Smooth muscle cell (in vitro differentiated cells): ENCODE results near the gene HYDIN. TPM values are rescaled to one million over a fixed set of nuclear protein-coding genes. Genes with fewer than 3 reads are reported as not detected.

Experiments used
- DNase-seq: peaks from one replicate; lab custom pipeline; 2025; ENCODE audit not compliant: unreplicated experiment; lab: John Stamatoyannopoulos, UW
- H2AFZ ChIP-seq: fragments of 200-600 bp; sonication (generic); 2 replicates; pipeline ENCODE4 v1.6.0; 2016; ENCODE audit warnings: antibody characterized with exemption, low read depth, mild to moderate bottlenecking
- H3F3A ChIP-seq: fragments of 200-600 bp; sonication (generic); 2 replicates; pipeline ENCODE4 v1.6.0; 2017; ENCODE audit warnings: antibody characterized with exemption, low read depth
- H3K27ac ChIP-seq: fragments of 200-600 bp; sonication (generic); 2 replicates; pipeline ENCODE4 v1.5.1; 2016; ENCODE audit warnings: low read depth, mild to moderate bottlenecking
- H3K27me3 ChIP-seq: fragments of 200-600 bp; sonication (generic); 2 replicates; pipeline ENCODE4 v1.6.1; 2016; ENCODE audit warnings: low read depth, mild to moderate bottlenecking
- H3K36me3 ChIP-seq: fragments of 200-600 bp; sonication (generic); 2 replicates; pipeline ENCODE4 v1.5.1; 2016; ENCODE audit warnings: low read depth
- H3K4me1 ChIP-seq: fragments of 200-600 bp; sonication (generic); 2 replicates; pipeline ENCODE4 v1.5.1; 2016; ENCODE audit warnings: low read depth
- H3K4me2 ChIP-seq: fragments of 200-600 bp; sonication (generic); 2 replicates; pipeline ENCODE4 v1.6.0; 2016; ENCODE audit warnings: mild to moderate bottlenecking
- H3K4me3 ChIP-seq: fragments of 200-600 bp; sonication (generic); 2 replicates; pipeline ENCODE4 v1.5.1; 2016; ENCODE audit warnings: mild to moderate bottlenecking
- H3K79me2 ChIP-seq: fragments of 200-600 bp; sonication (generic); 2 replicates; pipeline ENCODE4 v1.6.0; 2016; ENCODE audit warnings: low read depth, mild to moderate bottlenecking
- H3K9ac ChIP-seq: fragments of 200-600 bp; sonication (generic); 2 replicates; pipeline ENCODE4 v1.6.0; 2016; ENCODE audit warnings: low read depth
- H3K9me3 ChIP-seq: fragments of 200-600 bp; sonication (generic); replicated peaks from 2 replicates; pipeline ENCODE4 v1.5.1; 2016; ENCODE audit warnings: low read depth
- H4K20me1 ChIP-seq: fragments of 200-600 bp; sonication (generic); 2 replicates; pipeline ENCODE4 v1.6.0; 2016; ENCODE audit warnings: low read depth
- WGBS: methylation state at CpG from one replicate; pipeline ENCODE4 v1.1.7; 2016; ENCODE audit warnings: low lambda C conversion rate; 5-methylcytosine and 5-hydroxymethylcytosine counted together
- polyA plus RNA-seq: library from polyadenylated mRNA; unstranded; fragments of >200 nt; fragmentation: Nextera tagmentation; extraction: Ambion mirVana; gene quantifications from 2 replicates; pipeline ENCODE4 v1.2.1, GENCODE V29; 2016
- total RNA-seq: library from RNA; depleted of rRNA; stranded (reverse); fragments of >200 nt; gene quantifications from 2 replicates; pipeline ENCODE4 v1.2.3, GENCODE V29; 2014
- TF ChIP-seq, protein P1 (sequence below): fragments of 200-600 bp; sonication (generic); IDR thresholded peaks from 2 replicates; pipeline ENCODE4 v1.5.1; 2017; ENCODE audit warnings: borderline replicate concordance, mild to moderate bottlenecking, antibody characterized with exemption; ENCODE audit not compliant: insufficient read depth, poor library complexity, severe bottlenecking

Gene HYDIN
- total and polyA plus RNA-seq, 2 experiments from 2014 or later: 0.41 to 0.45 TPM

DNA sequence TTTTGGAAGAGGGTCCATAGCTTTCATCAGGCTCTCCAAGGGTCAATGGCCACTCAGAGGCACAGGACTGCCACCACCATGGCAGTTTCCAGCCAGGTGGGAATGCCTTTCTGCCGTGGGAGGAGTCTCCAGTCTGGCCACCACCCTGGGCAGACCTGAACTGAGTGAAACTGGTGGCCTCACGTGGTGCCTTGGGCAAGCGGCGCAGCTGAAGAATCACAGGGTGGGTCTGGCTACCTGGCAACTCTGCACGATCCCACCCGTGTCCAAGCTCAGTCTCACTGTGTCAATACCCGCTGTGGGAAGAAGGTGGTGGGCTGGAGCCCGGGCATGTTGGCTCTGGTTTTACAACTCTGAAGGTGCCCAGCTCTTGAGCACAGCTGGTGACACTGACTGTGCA lies 461.4 kb downstream of the HYDIN start:
- Histone ChIP-seq H3F3A (no peaks in the 10 kb centered on the region), H3K36me3 (no peaks in the 10 kb centered on the region), H3K9ac (no peak overlapping the region), H3K79me2 (no peaks in the 10 kb centered on the region), H3K4me1 (no peaks in the 10 kb centered on the region), H3K27ac (no peak overlapping the region), H3K27me3 (no peaks in the 10 kb centered on the region), H4K20me1 (no peaks in the 10 kb centered on the region), H3K4me2 (no peak overlapping the region), H3K9me3 (no peaks in the 10 kb centered on the region), H2AFZ (no peak overlapping the region), H3K4me3 (no peak overlapping the region)
- WGBS: 97% methylated on average over 8 of the region's 8 CpGs
- TF ChIP-seq, protein P1, sequence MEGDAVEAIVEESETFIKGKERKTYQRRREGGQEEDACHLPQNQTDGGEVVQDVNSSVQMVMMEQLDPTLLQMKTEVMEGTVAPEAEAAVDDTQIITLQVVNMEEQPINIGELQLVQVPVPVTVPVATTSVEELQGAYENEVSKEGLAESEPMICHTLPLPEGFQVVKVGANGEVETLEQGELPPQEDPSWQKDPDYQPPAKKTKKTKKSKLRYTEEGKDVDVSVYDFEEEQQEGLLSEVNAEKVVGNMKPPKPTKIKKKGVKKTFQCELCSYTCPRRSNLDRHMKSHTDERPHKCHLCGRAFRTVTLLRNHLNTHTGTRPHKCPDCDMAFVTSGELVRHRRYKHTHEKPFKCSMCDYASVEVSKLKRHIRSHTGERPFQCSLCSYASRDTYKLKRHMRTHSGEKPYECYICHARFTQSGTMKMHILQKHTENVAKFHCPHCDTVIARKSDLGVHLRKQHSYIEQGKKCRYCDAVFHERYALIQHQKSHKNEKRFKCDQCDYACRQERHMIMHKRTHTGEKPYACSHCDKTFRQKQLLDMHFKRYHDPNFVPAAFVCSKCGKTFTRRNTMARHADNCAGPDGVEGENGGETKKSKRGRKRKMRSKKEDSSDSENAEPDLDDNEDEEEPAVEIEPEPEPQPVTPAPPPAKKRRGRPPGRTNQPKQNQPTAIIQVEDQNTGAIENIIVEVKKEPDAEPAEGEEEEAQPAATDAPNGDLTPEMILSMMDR: no peak
- no peak for DNase-seq

DNA sequence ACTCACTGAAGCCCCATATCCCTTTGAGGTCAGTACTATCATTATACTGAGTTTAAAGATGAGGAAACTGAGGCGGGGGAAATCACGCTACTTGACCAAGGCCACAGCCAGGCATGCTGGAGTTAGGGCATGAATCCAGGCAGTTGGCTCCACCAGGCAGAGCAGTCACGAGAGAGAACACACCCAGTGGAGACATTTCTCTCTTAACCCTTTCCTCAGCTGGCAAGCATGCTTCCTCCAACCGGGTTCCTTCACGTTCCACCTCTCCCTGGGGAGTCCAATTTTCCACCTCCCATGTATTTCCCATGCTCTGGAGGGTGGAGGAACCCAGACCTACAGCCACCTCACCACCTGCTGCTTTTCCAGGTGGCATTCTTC lies 462.3 kb downstream of the HYDIN start:
- no peak for DNase-seq
- H2AFZ ChIP-seq: no peak overlapping the region

DNA sequence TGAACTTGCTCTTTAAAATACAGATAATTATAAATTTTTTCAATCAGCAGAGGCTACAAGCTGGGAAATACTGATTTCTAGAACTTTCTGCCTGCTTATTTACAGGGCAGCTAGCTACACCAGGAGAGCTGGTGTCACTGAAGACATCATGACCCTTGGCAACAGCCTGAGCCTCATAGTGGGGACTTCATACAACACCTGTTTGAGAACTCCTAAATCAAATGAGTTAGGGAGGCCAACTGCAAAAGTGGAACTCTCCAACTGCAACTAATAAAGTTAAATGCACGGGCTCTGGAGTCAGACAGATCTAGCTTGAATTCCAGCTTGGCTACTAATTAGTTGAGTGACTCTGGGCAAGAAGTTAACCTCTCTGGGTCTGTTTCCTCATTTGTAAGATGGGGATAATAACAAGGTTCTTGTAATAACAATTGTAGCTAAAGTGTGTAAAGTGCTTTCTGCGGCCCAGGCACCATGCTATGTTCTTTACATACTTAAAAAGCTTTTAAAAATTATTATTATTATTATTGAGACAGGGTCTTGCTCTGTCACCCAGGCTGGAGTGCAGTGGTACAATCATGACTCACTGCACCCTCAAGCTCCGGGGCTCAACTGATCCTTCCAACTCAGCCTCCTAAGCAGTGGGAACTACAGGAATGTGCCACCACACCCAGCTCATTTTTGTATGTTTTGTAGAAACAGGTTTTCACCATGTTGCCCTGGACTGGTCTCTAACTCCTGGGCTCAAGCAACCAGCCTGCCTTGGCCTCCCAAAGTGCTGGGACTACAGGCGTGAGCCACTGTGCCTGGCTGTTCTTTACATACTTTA lies 462.9 kb downstream of the HYDIN start:
- H3K4me1 ChIP-seq: no peaks in the 10 kb centered on the region
- H3K27ac ChIP-seq: peak overlapping the region; percentile 29
- H3F3A ChIP-seq: no peaks in the 10 kb centered on the region
- no peak overlapping the region for H3K4me2 ChIP-seq
- H3K9ac ChIP-seq: no peak overlapping the region
- no peaks in the 10 kb centered on the region for H3K27me3 ChIP-seq
- TF ChIP-seq, protein P1: no peak
- no peaks in the 10 kb centered on the region for H3K79me2 ChIP-seq
- DNase-seq: no peak
- no peak overlapping the region for H3K4me3 ChIP-seq
- 69% methylated on average over 4 of the region's 4 CpGs for WGBS
- H2AFZ ChIP-seq: no peak overlapping the region
- H3K36me3 ChIP-seq: no peaks in the 10 kb centered on the region
- no peaks in the 10 kb centered on the region for H4K20me1 ChIP-seq
- no peaks in the 10 kb centered on the region for H3K9me3 ChIP-seq

More for the DNA sequence above, 462.3 kb downstream of the HYDIN start:
- Histone ChIP-seq H3K9me3 (no peaks in the 10 kb centered on the region), H3K27ac (peak overlapping the region; percentile 29), H3K27me3 (no peaks in the 10 kb centered on the region), H3K4me1 (no peaks in the 10 kb centered on the region), H4K20me1 (no peaks in the 10 kb centered on the region), H3K36me3 (no peaks in the 10 kb centered on the region), H3F3A (no peaks in the 10 kb centered on the region), H3K4me3 (no peak overlapping the region), H3K9ac (no peak overlapping the region), H3K4me2 (no peak overlapping the region), H3K79me2 (no peaks in the 10 kb centered on the region)
- 84% methylated on average over 5 of the region's 5 CpGs for WGBS
- TF ChIP-seq, protein P1: no peak

DNA sequence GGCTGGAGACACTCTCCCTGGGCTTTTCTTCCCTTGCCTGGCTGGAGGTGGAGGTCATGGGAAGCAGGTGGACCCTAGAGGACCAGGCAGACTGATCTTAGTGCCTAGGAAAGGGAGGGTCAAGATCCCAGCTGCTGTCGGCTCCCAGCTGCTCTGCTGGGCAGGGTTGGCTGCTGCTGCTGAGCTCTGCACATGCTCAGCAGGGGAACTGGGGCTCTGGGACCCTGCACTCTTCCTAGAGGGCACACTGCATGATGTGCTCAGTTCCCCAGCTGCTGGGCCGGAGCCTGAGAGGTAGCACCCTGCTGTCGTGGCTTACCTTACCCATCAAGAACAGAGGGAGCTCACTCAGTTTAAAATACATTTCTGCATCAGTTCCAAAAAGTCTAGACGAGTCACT lies 463.9 kb downstream of the HYDIN start:
- no peaks in the 10 kb centered on the region for H3K36me3 ChIP-seq
- no peaks in the 10 kb centered on the region for H3K4me1 ChIP-seq
- H3F3A ChIP-seq: no peaks in the 10 kb centered on the region
- WGBS: 98% methylated on average over 4 of the region's 4 CpGs
- no peak overlapping the region for H3K9ac ChIP-seq
- no peak overlapping the region for H3K27ac ChIP-seq
- no peaks in the 10 kb centered on the region for H3K79me2 ChIP-seq
- DNase-seq: no peak
- no peaks in the 10 kb centered on the region for H3K9me3 ChIP-seq
- H3K4me3 ChIP-seq: no peak overlapping the region
- H3K4me2 ChIP-seq: no peak overlapping the region
- TF ChIP-seq, protein P1: no peak
- H3K27me3 ChIP-seq: no peaks in the 10 kb centered on the region
- no peaks in the 10 kb centered on the region for H4K20me1 ChIP-seq
- no peak overlapping the region for H2AFZ ChIP-seq
